CD4-positive, alpha-beta memory T cell (primary cell): ENCODE results near the gene ETV3. TPM values are rescaled to one million over a fixed set of nuclear protein-coding genes. Genes with fewer than 3 reads are reported as not detected.

ENCODE experiments used
- CTCF ChIA-PET: fragments of 350-600 bp; sonication (Branson Sonifier 250); formaldehyde crosslinking; loops from one replicate; lab custom pipeline; 2021; ENCODE audit warnings: inconsistent platforms; ENCODE audit not compliant: partially characterized antibody; lab: Charles Lee
- POLR2A ChIA-PET: fragments of 350-600 bp; sonication (Branson Sonifier 250); formaldehyde crosslinking; loops from one replicate; lab custom pipeline; 2021; ENCODE audit not compliant: partially characterized antibody; lab: Charles Lee
- DNase-seq, 5 donors: peaks; one replicate each; pipeline versions ENCODE4 v3.0.0 to v3.0.0-alpha.2; 2020 to 2022; ENCODE audit warnings: mixed read lengths in 1 of 5
- H3K27ac ChIP-seq: one replicate; pipeline ENCODE4 v1.7.0; 2013; ENCODE audit warnings: low read depth, low read length
- H3K27me3 ChIP-seq: 2 replicates; pipeline ENCODE4 v1.7.0; 2013; ENCODE audit warnings: mild to moderate bottlenecking, low read length, moderate library complexity; ENCODE audit not compliant: insufficient read depth
- H3K36me3 ChIP-seq: 2 replicates; pipeline ENCODE4 v1.7.0; 2013; ENCODE audit warnings: mild to moderate bottlenecking, low read length, moderate library complexity; ENCODE audit not compliant: insufficient read depth
- H3K4me1 ChIP-seq: 2 replicates; pipeline ENCODE4 v1.7.0; 2013; ENCODE audit warnings: mild to moderate bottlenecking, low read length, moderate library complexity; ENCODE audit not compliant: insufficient read depth
- H3K4me3 ChIP-seq, 2 donors: one replicate each; pipeline ENCODE4 v1.7.0; 2013; ENCODE audit warnings: low read length in 2 of 2, mild to moderate bottlenecking in 1 of 2
- H3K9me3 ChIP-seq, 2 donors: one replicate each; pipeline ENCODE4 v1.7.0; 2013; ENCODE audit warnings: low read length in 2 of 2, control low read depth in 1 of 2; ENCODE audit not compliant: control insufficient read depth in 1 of 2
- H3K27ac Mint-ChIP-seq, 7 donors: one replicate each; pipeline ENCODE4 v1.8.0; 2020 to 2021; ENCODE audit warnings: mixed read lengths in 7 of 7, mild to moderate bottlenecking in 6 of 7, inconsistent platforms in 3 of 7, moderate library complexity in 3 of 7
- H3K27me3 Mint-ChIP-seq, 2 donors: one replicate each; pipeline ENCODE4 v1.8.0; 2020 to 2021; ENCODE audit warnings: mixed read lengths in 2 of 2
- H3K36me3 Mint-ChIP-seq, 2 donors: one replicate each; pipeline ENCODE4 v1.8.0; 2020 to 2021; ENCODE audit warnings: mixed read lengths in 2 of 2, inconsistent platforms in 1 of 2, mild to moderate bottlenecking in 1 of 2
- H3K4me1 Mint-ChIP-seq, 4 donors: one replicate each; pipeline ENCODE4 v1.8.0; 2020 to 2021; ENCODE audit warnings: mixed read lengths in 4 of 4, mild to moderate bottlenecking in 1 of 4
- H3K4me3 Mint-ChIP-seq, 8 donors: one replicate each; pipeline ENCODE4 v1.8.0; 2020 to 2021; ENCODE audit warnings: mixed read lengths in 8 of 8, mild to moderate bottlenecking in 7 of 8, moderate library complexity in 6 of 8, inconsistent platforms in 3 of 8
- H3K9me3 Mint-ChIP-seq, 8 donors: one replicate each; pipeline ENCODE4 v1.8.0; 2020 to 2021; ENCODE audit warnings: mixed read lengths in 8 of 8, mild to moderate bottlenecking in 5 of 8, inconsistent platforms in 3 of 8, moderate library complexity in 1 of 8
- intact Hi-C: fragments of 100-400 bp; cut with micrococcal nuclease; formaldehyde crosslinking; loops from one replicate; pipeline ENCODE4 v1.15.1; 2023
- polyA plus RNA-seq, 2 donors: library from polyadenylated mRNA; unstranded; fragments of 300-500 nt; fragmentation: Illumina TruSeq; gene quantifications; one replicate each; pipeline ENCODE4 v1.2.3, GENCODE V29; 2021
- total RNA-seq, 2 experiments: library from RNA; stranded (reverse); gene quantifications; one replicate each; pipeline ENCODE4 v1.2.3, GENCODE V29; 2021

Gene ETV3
- total and polyA plus RNA-seq, 4 experiments from 2014 or later = 7.3 to 31.8 (median 20.9) TPM

- Histone ChIP-seq H3K4me3 (no peak overlapping the region), H3K27me3 (no peaks in the 10 kb centered on the region), H3K4me1 (peaks cover 5% of the 10 kb centered on the region), H3K27ac (no peak overlapping the region), H3K9me3 (no peaks in the 10 kb centered on the region), H3K36me3 (no peaks in the 10 kb centered on the region)
- DNase-seq = peak; percentile 74 to 81 (median 75)
- Mint-ChIP-seq H3K4me1 (peaks cover 0 to 6% (median 3%) of the 10 kb centered on the region in 4 donors), H3K27ac (no peak overlapping the region), H3K9me3 (no peaks in the 10 kb centered on the region), H3K36me3 (no peaks in the 10 kb centered on the region), H3K4me3 (no peak overlapping the region), H3K27me3 (peaks cover 2% of the 10 kb centered on the region in 2 donors)
- intact Hi-C loops = loop anchor here (1.0 kb wide), 1 partner anchor 66 kb away; no protein-coding TSS in a partner anchor
- ChIA-PET CTCF (interaction anchor here (0.5 to 7.0 kb wide), 29 partner anchors 9 to 92 kb away, joined by 3 to 460 read pairs (median 5); partner anchors contain the start of gene ETV3), POLR2A (interaction anchor here (1.2 to 2.9 kb wide), 2 partner anchors 48 to 65 kb away, joined by 4 to 30 read pairs; partner anchors contain the start of gene ETV3)
These were observed 48.0 kb downstream of the ETV3 start for GRCh38 chr1:157090196-157090647.

- H3K27ac ChIP-seq = no peak overlapping the region
- ChIA-PET CTCF (interaction anchor here (0.5 to 7.0 kb wide), 27 partner anchors 8 to 93 kb away, joined by 3 to 460 read pairs (median 5); partner anchors contain the start of gene ETV3), POLR2A (interaction anchor here (1.2 to 2.9 kb wide), 2 partner anchors 48 to 65 kb away, joined by 4 to 30 read pairs; partner anchors contain the start of gene ETV3)
- no peak for DNase-seq
- Mint-ChIP-seq H3K36me3 (no peaks in the 10 kb centered on the region), H3K9me3 (no peaks in the 10 kb centered on the region), H3K27me3 (peaks cover 2% of the 10 kb centered on the region in 2 donors), H3K4me3 (no peak overlapping the region), H3K4me1 (peaks cover 0 to 6% (median 3%) of the 10 kb centered on the region in 4 donors), H3K27ac (no peak overlapping the region)
- intact Hi-C loops = loop anchor here (1.0 kb wide), 1 partner anchor 67 kb away; no protein-coding TSS in a partner anchor
- H3K27me3 ChIP-seq = no peaks in the 10 kb centered on the region
- H3K36me3 ChIP-seq = no peaks in the 10 kb centered on the region
- H3K9me3 ChIP-seq = no peaks in the 10 kb centered on the region
- H3K4me3 ChIP-seq = no peak overlapping the region
- H3K4me1 ChIP-seq = peaks cover 5% of the 10 kb centered on the region
These were observed 48.4 kb downstream of the ETV3 start for GRCh38 chr1:157089789-157090188.

GRCh38 chr1:157088607-157089006, 49.6 kb downstream of the ETV3 start:
- CTCF ChIA-PET = interaction anchor here (1.6 to 7.0 kb wide), 3 partner anchors 14 to 67 kb away, joined by 5 to 460 read pairs (median 6); no protein-coding TSS in a partner anchor
- POLR2A ChIA-PET = interaction anchor here (2.9 kb wide), 1 partner anchor 66 kb away, joined by 30 read pairs; no protein-coding TSS in a partner anchor
- no peaks in the 10 kb centered on the region for H3K36me3 ChIP-seq
- Mint-ChIP-seq H3K4me3 (no peak overlapping the region), H3K4me1 (peaks cover 0 to 6% (median 2%) of the 10 kb centered on the region in 4 donors), H3K27ac (no peak overlapping the region), H3K36me3 (no peaks in the 10 kb centered on the region), H3K27me3 (peaks cover 2% of the 10 kb centered on the region in 2 donors), H3K9me3 (no peaks in the 10 kb centered on the region)
- no peak overlapping the region for H3K27ac ChIP-seq
- peaks cover 5% of the 10 kb centered on the region for H3K4me1 ChIP-seq
- intact Hi-C loops = no loop called here
- no peaks in the 10 kb centered on the region for H3K27me3 ChIP-seq
- no peak overlapping the region for H3K4me3 ChIP-seq
- H3K9me3 ChIP-seq = no peaks in the 10 kb centered on the region
- no peak for DNase-seq

GRCh38 chr1:157087030-157087429, 51.2 kb downstream of the ETV3 start:
- Histone ChIP-seq H3K4me3 (no peak overlapping the region), H3K4me1 (peaks cover 5% of the 10 kb centered on the region), H3K9me3 (no peaks in the 10 kb centered on the region), H3K36me3 (no peaks in the 10 kb centered on the region), H3K27ac (no peak overlapping the region), H3K27me3 (no peaks in the 10 kb centered on the region)
- intact Hi-C loops = no loop called here
- POLR2A ChIA-PET = no interaction called here
- Mint-ChIP-seq H3K27me3 (peaks cover 2% of the 10 kb centered on the region in 2 donors), H3K9me3 (no peaks in the 10 kb centered on the region), H3K4me3 (no peak overlapping the region), H3K27ac (no peak overlapping the region), H3K4me1 (peaks cover 0 to 6% (median 2%) of the 10 kb centered on the region in 4 donors), H3K36me3 (no peaks in the 10 kb centered on the region)
- CTCF ChIA-PET = interaction anchor here (1.9 to 7.0 kb wide), 3 partner anchors 13 to 69 kb away, joined by 5 to 460 read pairs (median 6); partner anchors contain the start of gene ETV3
- DNase-seq = no peak

GRCh38 chr1:157086299-157086698, 51.9 kb downstream of the ETV3 start:
- H3K27me3 Mint-ChIP-seq = peaks cover 2% of the 10 kb centered on the region in 2 donors
- H3K4me3 Mint-ChIP-seq = no peak overlapping the region
- POLR2A ChIA-PET = no interaction called here
- H3K27ac ChIP-seq = no peak overlapping the region
- H3K4me1 ChIP-seq = peaks cover 5% of the 10 kb centered on the region
- H3K4me1 Mint-ChIP-seq = peaks cover 0 to 6% (median 2%) of the 10 kb centered on the region in 4 donors
- no peak overlapping the region for H3K27ac Mint-ChIP-seq
- H3K9me3 ChIP-seq = no peaks in the 10 kb centered on the region
- CTCF ChIA-PET = interaction anchor here (0.7 to 7.0 kb wide), 2 partner anchors 70 to 78 kb away, joined by 3 to 460 read pairs; no protein-coding TSS in a partner anchor
- no peaks in the 10 kb centered on the region for H3K36me3 ChIP-seq
- intact Hi-C loops = no loop called here
- no peak for DNase-seq
- H3K36me3 Mint-ChIP-seq = no peaks in the 10 kb centered on the region
- H3K9me3 Mint-ChIP-seq = no peaks in the 10 kb centered on the region
- H3K27me3 ChIP-seq = no peaks in the 10 kb centered on the region
- no peak overlapping the region for H3K4me3 ChIP-seq

GRCh38 chr1:157085421-157085820, 52.8 kb downstream of the ETV3 start:
- DNase-seq = no peak
- Mint-ChIP-seq H3K4me1 (peaks cover 0 to 6% (median 2%) of the 10 kb centered on the region in 4 donors), H3K4me3 (no peak overlapping the region), H3K27ac (no peak overlapping the region), H3K36me3 (no peaks in the 10 kb centered on the region), H3K9me3 (no peaks in the 10 kb centered on the region), H3K27me3 (peaks cover 2 to 6% of the 10 kb centered on the region in 2 donors)
- H3K27me3 ChIP-seq = no peaks in the 10 kb centered on the region
- ChIA-PET POLR2A (no interaction called here), CTCF (interaction anchor here (7.0 kb wide), 1 partner anchor 70 kb away, joined by 460 read pairs; no protein-coding TSS in a partner anchor)
- no peaks in the 10 kb centered on the region for H3K36me3 ChIP-seq
- H3K27ac ChIP-seq = no peak overlapping the region
- peaks cover 3% of the 10 kb centered on the region for H3K4me1 ChIP-seq
- H3K9me3 ChIP-seq = no peaks in the 10 kb centered on the region
- intact Hi-C loops = no loop called here
- no peak overlapping the region for H3K4me3 ChIP-seq

GRCh38 chr1:157084720-157085119, 53.5 kb downstream of the ETV3 start:
- Histone ChIP-seq H3K36me3 (no peaks in the 10 kb centered on the region), H3K4me3 (no peak overlapping the region), H3K4me1 (no peaks in the 10 kb centered on the region), H3K27ac (no peak overlapping the region), H3K27me3 (no peaks in the 10 kb centered on the region), H3K9me3 (no peaks in the 10 kb centered on the region)
- H3K4me1 Mint-ChIP-seq = no peaks in the 10 kb centered on the region
- POLR2A ChIA-PET = no interaction called here
- no peak overlapping the region for H3K27ac Mint-ChIP-seq
- intact Hi-C loops = no loop called here
- H3K9me3 Mint-ChIP-seq = no peaks in the 10 kb centered on the region
- no peaks in the 10 kb centered on the region for H3K36me3 Mint-ChIP-seq
- H3K27me3 Mint-ChIP-seq = peaks cover 0 to 5% of the 10 kb centered on the region in 2 donors
- CTCF ChIA-PET = interaction anchor here (5.4 kb wide), 1 partner anchor 71 kb away, joined by 35 read pairs; no protein-coding TSS in a partner anchor
- DNase-seq = no peak
- H3K4me3 Mint-ChIP-seq = no peak overlapping the region
